KG1 (cell line): Measurements from ENCODE around the gene DHRSX.
"Not testable (repeated sequence)": the region's sequence is repeated elsewhere in the genome, so short reads cannot be mapped to it uniquely, and the experiment has no call there.

Experiments
- DNase-seq: peaks from one replicate; lab custom pipeline; 2025; lab: John Stamatoyannopoulos, UW

Gene DHRSX

GRCh38 chrX:2391869-2392606, 108.7 kb downstream of the DHRSX start:
- no peak for DNase-seq

- no peak for DNase-seq
Measured at GRCh38 chrX:2390754-2391153, 110.0 kb downstream of the DHRSX start.

- not testable (repeated sequence) for DNase-seq
Measured at GRCh38 chrX:2389731-2390130, 111.0 kb downstream of the DHRSX start.

- DNase-seq: no peak
Measured at GRCh38 chrX:2389324-2389723, 111.5 kb downstream of the DHRSX start.

GRCh38 chrX:2388669-2389068, 112.1 kb downstream of the DHRSX start:
- DNase-seq: no peak

- DNase-seq: no peak
Measured at GRCh38 chrX:2387614-2388239, 113.0 kb downstream of the DHRSX start.

- DNase-seq: no peak
Measured at GRCh38 chrX:2385224-2385623, 115.6 kb downstream of the DHRSX start.

- DNase-seq: no peak
Measured at GRCh38 chrX:2384486-2384885, 116.3 kb downstream of the DHRSX start.

GRCh38 chrX:2383735-2384134, 117.0 kb downstream of the DHRSX start:
- no peak for DNase-seq

GRCh38 chrX:2383144-2383543, 117.6 kb downstream of the DHRSX start:
- no peak for DNase-seq

GRCh38 chrX:2382433-2383048, 118.2 kb downstream of the DHRSX start:
- DNase-seq: not testable (repeated sequence)

- no peak for DNase-seq
Measured at GRCh38 chrX:2376166-2376565, 124.6 kb downstream of the DHRSX start.

- no peak for DNase-seq
Measured at GRCh38 chrX:2374086-2374485, 126.7 kb downstream of the DHRSX start.

- no peak for DNase-seq
Measured at GRCh38 chrX:2373615-2374014, 127.2 kb downstream of the DHRSX start.

- DNase-seq: no peak
Measured at GRCh38 chrX:2371026-2371711, 129.6 kb downstream of the DHRSX start.

- DNase-seq: no peak
Measured at GRCh38 chrX:2370456-2370855, 130.3 kb downstream of the DHRSX start.

GRCh38 chrX:2369206-2369605, 131.6 kb downstream of the DHRSX start:
- DNase-seq: no peak

- no peak for DNase-seq
Measured at GRCh38 chrX:2360731-2361130, 140.0 kb downstream of the DHRSX start.

GRCh38 chrX:2359522-2359921, 141.3 kb downstream of the DHRSX start:
- DNase-seq: not testable (repeated sequence)

GRCh38 chrX:2351999-2352995, 148.5 kb downstream of the DHRSX start:
- DNase-seq: no peak

GRCh38 chrX:2351321-2351720, 149.5 kb downstream of the DHRSX start:
- DNase-seq: no peak
